Tongue (tissue), 2 donors: Measurements from ENCODE around the gene PALMD. TPM values are rescaled to one million over a fixed set of nuclear protein-coding genes. Genes with fewer than 3 reads are reported as not detected.
A peak's percentile ranks its signal among the peaks of the same experiment; 100 is the strongest.

Experiments
- DNase-seq: peaks from one replicate; pipeline ENCODE4 v3.0.0-alpha.2; 2015
- total RNA-seq: library from RNA; depleted of rRNA; stranded (reverse); fragments of >200 nt; gene quantifications from one replicate; pipeline ENCODE4 v1.2.3, GENCODE V29; 2014

PALMD gene, protein sequence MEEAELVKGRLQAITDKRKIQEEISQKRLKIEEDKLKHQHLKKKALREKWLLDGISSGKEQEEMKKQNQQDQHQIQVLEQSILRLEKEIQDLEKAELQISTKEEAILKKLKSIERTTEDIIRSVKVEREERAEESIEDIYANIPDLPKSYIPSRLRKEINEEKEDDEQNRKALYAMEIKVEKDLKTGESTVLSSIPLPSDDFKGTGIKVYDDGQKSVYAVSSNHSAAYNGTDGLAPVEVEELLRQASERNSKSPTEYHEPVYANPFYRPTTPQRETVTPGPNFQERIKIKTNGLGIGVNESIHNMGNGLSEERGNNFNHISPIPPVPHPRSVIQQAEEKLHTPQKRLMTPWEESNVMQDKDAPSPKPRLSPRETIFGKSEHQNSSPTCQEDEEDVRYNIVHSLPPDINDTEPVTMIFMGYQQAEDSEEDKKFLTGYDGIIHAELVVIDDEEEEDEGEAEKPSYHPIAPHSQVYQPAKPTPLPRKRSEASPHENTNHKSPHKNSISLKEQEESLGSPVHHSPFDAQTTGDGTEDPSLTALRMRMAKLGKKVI
- total RNA-seq: 147 TPM

DNA sequence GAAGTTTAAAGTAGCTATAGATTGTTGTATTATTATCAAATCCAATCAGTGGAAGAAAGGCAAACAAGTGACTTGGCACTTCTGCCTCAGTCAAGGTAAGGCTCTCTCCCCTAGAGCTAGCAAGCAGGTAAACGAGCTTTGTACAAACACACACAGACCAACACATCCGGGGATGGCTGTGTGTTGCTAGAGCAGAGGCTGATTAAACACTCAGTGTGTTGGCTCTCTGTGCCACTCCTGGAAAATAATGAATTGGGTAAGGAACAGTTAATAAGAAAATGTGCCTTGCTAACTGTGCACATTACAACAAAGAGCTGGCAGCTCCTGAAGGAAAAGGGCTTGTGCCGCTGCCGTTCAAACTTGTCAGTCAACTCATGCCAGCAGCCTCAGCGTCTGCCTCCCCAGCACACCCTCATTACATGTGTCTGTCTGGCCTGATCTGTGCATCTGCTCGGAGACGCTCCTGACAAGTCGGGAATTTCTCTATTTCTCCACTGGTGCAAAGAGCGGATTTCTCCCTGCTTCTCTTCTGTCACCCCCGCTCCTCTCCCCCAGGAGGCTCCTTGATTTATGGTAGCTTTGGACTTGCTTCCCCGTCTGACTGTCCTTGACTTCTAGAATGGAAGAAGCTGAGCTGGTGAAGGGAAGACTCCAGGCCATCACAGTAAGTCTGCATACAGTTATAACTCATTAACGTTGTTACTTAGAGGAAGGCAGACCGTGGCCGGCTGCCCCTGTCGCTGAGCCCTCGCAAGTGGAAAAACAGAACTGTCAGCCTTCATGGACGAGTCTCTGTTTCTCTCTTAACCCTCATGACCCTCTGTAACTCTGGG, at the start of gene PALMD:
Gene PALMD (plus strand): TSS at position 415 of the 833 bp plus-strand sequence. CDS start 205 bp downstream, at position 620.
- peak; percentile 84 for DNase-seq

DNA sequence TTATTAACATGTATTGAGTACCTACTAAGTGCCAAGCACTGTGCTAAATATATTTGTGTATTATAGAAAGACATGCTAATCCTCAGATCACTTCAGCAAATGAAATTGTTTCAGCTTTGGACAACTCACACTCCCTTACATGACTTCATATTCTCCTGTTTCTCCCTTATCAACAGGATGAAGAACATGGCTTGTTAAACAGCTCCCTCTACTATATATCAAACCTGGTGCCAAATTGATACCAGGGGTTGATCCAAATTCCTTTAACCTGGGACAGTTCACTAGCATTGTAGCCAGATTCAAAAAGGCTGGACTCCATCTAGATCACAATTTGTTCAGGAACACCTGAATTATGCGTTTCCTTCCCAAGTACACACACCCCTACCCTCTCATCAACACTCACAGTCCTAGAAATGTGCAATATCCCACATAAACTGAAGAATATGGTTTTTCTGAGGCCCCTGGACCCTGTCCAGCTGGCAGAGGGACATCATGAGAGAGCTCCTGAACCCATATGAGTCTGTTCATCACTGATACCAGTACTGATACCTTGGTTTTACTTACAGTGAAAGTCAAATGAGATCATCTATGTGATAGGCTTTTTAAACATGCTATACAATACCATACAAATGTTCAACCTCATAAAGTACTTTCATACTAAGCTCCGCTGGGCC, 47.0 kb upstream of the PALMD start:
- DNase-seq: no peak

DNA sequence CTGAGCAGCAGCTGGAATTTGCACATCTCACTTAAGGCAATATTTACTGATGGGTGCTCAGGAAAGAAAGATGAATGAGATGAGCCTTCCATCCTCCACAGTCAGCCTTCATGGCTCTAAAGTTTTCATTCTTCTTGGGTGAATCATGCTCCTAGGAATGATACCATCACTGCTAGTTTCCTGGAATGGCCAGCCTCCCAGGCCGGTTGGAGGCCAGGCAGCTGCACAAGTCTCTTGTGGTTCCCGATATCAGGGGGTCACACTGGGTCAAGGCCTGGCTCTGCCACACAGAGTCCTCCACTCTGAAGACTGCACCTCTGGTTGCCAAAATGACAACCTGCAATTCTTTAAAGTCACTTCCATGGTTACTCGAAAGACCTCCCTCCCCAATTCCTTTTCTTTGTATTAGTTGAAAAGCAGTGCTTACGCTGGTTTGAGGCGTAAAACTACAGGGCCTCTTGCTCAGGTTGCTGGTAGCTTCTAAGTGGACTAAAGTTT, 46.2 kb upstream of the PALMD start:
- no peak for DNase-seq

DNA sequence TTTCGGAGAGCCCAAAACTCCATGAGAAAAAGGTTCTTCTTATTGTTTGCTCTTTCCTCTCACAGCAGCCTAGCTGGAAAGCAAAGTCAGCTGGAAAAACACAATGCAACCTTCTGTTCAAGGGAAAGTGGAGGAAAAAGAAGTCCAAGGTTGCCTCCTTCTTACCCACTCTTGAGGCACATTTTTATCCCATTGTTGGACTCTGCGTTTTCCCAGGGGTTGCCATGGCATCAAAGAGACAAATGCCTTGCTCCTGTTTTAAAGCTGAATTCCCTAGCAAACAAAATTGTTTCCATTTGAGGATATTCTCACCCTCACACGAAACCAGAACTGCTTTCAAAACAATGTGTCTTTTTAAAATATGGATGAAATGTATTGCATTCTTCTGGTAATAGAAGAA, 45.1 kb upstream of the PALMD start:
- DNase-seq: no peak

DNA sequence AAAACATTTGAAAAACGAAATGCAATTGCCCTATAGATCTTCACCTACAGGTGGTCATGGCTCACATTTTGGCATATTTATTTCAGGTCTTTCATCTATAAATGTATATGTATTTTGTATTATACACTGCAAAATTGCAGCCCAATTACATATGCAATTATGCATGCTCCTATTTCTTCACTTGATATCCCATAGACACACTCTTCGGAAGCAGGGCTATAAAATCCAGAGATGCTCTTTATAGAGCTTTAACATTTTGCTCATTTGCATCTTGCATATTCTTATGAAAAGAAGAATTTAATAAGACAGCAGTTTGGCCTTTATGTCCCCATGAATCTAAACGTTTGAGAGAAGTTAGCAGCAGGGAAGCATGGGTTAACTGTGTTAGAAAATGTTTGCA, 44.7 kb upstream of the PALMD start:
- no peak for DNase-seq

DNA sequence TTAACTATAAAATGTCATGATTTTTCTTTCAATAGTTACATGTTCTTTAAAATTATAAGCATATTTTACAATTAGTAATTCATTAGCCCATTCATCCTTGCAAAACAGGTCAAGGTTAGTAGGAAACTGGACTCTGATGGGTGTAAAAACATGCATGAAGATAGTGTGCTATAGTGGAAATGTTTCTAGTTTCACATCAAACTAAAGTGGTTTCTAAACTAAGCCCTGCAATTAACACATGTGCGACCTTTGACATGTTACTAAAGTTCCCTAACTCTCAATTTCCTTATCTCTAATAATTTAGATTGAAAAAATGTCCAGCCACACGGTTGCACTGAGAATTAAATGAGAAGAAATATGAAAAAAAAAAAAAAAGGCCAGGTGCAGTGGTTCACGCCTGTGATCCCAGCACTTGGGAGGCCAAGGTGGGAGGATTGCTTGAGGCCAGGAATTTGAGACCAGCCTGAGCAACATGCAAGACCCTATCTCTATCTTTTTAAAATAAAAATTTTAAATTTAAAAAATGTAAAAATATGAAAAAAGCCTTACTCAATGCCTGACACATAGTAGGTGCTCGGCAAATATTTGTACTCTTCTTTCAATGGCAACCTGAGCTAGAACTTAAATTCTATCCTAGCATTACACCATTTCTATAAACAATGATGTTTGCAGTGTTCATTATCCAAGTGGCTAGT, 44.1 kb upstream of the PALMD start:
- DNase-seq: no peak

DNA sequence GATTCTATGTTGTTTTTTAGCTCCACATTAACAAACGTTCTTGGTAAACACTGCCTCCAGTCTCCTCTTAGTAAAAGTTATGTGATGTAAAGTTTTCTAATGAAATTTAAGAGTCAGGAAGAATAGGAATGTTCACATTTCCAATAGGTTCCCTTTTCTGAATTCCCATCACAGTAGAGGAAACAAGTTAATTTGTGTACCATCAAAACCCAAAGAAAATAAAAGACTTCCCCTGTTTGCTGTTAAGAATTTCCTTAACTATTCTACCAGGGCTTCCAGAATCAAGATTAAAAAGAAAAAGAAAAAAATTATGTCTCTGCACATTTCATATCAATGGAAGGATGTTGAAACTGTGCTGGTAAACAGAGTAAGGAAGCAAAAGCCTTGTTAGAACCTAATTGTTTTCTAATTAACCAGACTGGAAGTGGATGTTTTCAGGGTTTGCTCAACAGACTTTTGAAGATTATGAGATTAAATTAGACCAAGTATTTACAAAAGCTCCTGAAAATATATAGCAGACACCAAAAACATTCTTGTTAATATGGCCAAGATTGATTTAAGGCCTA, 43.4 kb upstream of the PALMD start:
- no peak for DNase-seq

DNA sequence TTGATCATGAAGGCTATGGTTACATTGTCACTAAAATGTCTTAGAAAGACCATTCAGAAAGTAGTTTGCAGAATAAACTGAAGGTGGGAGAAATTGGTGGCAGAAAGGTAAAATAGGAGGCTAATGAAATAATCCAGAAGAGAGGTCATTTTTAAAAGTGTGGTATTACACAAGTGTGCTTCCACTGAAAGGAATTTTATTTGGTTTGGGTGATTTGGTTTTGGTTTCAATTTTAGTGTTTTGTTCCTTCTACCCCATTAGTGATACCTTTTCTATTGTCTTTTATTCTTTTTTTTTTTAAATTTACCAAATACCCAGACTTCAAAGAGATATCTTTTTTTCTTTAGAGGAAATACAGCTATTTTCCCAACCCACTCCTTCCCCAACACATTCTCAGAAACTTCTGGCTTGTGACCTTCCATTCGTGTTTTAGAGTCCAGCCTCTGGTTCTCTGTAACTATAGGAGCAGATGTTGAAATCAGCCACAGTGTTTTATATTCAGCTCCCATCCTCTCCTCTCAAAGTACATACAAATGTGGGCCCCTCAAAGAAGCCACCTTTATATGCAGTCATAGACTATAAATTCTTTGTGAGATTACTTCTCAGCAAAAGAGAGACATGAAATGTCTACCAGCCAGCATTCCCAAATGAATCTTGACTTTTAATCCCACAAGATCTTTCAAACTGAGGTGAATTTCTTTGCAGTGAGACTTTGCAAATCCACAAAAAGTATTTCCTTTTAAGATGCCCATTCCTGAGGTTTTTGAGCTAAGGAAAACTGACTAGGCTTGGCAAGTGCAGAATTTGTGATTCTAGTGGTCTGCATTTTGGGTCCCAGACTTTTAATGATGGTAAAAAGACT, 42.0 kb upstream of the PALMD start:
- DNase-seq: no peak

DNA sequence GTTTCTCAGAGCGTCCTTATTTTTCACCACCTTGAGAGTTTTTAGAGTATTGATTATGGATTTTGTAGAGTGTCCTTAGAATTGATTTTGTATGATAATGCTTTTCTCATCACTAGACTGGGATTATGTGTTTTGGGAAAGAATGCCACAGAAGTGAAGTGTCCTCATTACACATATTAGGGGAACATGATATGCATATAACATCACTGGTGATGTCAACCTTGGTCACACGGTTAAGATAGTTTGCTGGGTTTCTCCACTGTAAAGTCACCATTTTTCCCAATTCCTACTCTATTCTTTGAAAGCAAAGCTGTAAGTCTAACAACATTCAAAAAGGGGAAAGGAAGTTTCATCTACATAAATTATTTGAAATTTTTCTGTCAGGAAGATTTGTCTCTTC, 39.6 kb upstream of the PALMD start:
- no peak for DNase-seq

DNA sequence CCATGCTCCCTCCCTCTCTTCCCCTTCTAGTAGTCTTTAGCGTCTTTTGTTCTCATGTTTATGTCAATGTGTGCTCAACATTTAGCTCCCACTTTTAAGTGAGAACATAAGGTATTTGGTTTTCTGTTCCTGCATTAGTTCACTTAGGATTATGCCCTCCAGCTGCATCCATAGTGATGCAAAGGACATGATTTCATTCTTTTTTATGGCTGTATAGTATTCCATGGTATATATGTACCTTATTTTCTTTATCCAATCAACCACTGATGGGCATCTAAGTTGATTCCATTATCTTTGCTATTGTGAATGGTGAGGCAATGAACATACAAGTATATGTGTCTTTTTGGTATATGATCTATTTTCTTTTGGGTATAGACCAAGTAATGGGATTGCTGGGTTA, 38.3 kb upstream of the PALMD start:
- DNase-seq: no peak

DNA sequence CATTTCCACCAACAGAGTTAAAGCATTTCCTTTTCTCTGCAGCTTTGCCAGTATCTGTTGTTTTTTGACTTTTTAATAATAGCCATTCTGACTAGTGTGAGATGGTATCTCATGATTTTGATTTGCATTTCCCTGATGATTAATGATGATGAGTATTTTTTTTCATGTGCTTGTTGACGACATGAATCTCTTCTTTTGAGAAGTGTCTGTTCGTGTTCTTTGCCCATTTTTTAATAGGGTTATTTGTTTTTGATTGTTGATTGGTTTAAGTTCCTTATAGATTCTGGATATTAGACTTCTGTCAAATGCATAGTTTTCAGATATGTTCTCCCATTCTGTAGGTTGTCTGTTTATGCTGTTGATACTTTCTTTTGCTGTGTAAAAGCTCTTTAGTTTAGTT, 37.9 kb upstream of the PALMD start:
- no peak for DNase-seq

DNA sequence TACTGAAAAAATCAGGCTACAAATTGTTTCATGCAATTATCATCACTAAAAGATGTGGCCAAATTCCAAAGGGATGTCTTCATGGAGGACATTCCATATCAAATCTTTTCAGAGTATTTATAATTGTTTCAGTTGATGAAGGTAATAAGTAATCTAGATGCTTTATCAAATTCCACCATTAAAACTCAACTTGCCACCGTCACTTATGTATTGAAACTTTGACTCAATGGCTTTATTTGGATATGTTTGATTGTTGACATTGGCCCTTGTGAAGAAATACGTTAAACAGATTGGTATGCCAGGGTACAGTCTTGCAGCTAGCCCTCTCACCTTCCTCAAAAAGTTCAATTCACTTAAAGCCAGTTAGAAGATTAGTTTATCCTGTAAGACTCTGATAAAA, 32.2 kb upstream of the PALMD start:
- no peak for DNase-seq

DNA sequence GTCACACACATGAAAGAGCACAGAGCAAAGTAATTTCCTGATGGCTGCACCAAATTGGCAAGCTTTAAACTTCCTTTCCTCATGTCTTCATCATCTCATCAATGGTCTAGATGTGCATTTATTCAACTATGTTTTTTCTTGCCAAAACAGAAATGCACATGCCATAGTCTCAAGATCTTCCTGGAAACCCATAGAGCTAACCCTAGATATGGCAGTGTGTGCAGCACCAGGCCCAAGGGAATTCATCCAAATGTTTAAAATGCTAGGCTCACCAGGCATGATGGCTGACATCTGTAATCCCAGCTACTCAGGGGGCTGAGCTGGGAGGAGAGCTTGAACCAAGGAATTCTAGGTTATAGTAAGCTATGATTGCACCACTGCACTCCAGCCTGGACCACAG, 31.2 kb upstream of the PALMD start:
- DNase-seq: no peak

DNA sequence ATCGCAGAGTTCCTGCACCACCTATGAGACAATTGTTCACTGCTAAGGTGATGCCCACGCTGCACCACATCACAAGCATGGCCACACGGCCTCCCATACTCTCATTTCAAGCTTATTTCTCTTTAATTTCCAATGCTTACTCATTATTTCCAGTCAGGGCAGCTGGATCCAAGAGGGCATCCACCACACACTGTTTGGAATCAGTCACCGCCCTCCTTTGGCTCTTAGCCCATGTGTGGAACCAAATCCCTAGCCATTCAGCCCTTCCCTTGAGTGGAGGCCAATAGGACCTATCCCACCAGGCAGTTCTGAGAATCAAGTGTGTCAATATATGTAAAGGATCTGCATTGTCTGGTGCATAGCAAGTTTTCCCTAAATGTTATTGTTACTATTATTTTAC, 26.3 kb upstream of the PALMD start:
- peak; percentile 74 for DNase-seq

DNA sequence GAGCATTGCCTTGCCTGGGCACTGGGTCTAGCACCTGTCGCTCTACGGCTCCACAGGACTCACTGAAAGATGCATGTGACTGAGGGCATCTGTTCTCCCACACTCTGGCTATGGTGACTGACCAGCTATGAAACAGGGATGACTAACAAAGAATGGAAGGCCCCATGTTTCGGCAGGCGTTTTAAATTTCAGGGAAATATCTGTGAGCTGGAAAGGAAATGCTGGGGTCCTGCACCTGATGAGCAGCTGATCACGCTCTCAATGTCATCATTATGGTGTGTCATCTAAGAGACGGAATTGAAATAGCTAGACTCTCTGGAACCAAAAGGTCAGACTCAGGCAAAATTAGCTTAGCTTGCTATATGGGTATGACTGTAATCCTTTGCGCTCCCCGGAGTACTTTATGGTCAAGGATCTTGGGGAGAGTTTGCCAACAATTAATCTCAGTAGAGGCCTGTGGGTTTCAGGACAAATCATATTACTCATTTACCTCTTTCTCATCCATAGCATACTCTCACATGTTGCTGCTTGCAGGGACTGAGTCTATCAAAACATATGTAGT, 24.5 kb upstream of the PALMD start:
- DNase-seq: peak; percentile 68

DNA sequence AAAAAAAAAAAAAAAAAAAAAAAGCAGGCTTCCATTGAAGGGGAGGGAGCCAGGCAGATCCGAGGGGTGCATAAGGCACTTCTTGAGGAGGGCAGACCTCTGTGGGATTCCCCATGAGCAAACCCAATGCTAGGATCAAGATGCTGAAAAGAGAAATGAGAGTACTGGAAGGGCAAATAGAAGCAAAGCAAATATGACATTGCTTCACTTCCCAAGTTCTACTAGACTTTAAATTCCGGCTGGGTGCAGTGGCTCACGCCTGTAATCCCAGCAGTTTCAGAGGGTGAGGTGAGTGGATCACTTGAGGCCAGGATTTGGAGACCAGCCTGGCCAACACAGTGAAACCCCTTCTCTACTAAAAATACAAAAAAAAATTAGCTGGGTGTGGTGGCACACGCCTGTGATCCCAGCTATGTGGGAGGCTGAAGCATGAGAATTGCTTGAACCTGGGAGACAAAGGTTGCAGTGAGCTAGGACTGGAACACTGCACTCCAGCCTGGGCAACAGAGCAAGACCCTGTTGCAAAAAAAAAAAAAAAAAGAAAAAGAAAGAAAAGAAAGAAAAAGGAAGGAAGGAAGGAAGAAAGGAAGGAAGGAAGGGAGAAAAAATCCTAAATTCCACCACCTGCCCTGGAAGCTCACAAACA, 23.1 kb upstream of the PALMD start:
- DNase-seq: no peak

DNA sequence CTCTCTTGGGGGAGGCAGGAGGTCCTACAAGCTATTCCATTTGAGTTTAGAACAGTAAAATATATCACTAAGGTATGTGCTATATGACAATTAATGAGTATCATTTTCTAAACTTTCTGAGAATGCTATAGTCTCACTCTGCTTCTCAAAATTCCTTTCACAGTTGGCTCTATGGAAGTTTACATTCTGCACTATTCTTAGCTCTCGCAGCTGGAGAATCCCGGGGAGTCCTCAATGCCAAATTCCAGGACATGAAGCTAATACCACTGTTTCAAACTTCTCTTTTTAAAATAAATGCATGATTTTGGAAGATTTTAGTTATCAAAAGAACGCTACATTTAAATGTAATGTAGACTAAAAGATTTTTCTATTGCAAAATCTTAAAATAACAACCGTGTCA, 22.4 kb upstream of the PALMD start:
- DNase-seq: peak; percentile 82

DNA sequence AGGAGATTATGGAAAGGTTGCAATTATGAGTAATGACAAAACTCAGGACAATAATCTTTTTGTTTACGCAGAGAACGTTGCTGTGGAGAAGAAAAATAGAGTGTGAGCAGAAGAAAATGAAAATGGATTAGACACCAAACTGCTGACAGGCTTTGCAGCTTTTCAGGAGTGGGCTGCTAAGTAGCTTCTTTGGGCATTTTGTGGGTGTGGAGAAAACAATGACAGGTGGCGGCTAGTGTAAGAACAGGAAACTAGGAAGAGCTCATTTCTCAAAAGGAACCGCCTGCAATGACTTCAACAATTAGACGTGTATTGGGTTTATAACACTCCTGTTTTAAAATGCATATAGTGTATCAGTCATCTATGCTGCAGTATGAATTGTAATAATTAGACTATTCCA, 18.3 kb upstream of the PALMD start:
- DNase-seq: no peak

DNA sequence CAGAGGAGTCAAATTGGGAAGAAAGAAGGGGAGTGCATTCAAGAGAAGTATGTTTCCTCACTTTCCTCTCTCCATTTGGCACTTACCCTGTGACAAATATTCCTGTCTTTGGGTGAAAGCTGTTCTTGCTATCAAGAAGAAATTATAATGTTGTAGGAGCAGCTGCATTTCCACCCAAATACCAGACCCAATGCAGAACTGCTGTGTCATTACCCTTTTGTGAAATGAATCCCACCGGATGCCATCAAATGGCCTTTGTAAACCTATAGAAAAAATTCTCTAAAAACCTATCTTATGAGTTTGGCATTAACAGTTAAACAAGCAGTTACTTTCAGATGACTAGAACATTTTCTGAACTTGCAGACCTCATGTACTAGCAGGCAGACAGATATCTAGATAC, 16.7 kb upstream of the PALMD start:
- DNase-seq: no peak
